ENCODE measurements around the gene LELP1.

DNA sequence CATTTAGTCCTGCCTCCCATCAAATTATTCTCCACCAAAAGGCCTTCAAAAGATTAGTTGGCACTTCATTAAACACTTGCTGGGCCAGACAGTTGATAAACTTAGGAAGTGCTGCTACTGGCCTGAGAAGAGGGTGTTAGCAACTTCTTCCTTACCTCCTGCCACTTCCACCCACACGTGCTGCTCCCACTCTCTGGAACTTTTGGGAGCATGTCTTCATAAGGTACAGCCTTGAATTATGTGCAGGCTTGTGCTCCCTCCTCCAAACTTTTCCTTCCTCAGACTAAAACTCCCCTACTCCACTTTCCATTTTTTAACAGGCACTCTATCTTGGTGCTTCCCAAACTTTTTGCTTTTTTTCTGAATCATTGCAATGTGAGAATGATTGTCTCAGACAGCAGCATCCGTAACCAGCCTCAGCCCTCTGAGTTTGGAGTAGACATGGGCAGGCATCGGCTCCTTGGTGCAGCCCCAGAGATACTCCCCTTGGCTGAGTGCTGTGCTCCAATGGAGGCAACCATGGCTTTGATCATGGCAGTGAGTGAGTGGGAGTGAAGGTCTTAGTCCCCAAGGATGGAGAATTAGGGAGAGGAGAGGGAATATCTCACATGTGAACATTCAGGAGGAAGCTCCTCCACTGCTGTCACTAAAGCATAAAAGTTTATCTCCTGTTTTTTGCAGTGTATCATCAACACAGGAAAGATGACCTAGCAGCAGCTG lies 8.7 kb upstream of the LELP1 start:
- TF ChIP-seq, protein P1, sequence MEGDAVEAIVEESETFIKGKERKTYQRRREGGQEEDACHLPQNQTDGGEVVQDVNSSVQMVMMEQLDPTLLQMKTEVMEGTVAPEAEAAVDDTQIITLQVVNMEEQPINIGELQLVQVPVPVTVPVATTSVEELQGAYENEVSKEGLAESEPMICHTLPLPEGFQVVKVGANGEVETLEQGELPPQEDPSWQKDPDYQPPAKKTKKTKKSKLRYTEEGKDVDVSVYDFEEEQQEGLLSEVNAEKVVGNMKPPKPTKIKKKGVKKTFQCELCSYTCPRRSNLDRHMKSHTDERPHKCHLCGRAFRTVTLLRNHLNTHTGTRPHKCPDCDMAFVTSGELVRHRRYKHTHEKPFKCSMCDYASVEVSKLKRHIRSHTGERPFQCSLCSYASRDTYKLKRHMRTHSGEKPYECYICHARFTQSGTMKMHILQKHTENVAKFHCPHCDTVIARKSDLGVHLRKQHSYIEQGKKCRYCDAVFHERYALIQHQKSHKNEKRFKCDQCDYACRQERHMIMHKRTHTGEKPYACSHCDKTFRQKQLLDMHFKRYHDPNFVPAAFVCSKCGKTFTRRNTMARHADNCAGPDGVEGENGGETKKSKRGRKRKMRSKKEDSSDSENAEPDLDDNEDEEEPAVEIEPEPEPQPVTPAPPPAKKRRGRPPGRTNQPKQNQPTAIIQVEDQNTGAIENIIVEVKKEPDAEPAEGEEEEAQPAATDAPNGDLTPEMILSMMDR (IDR thresholded peaks at IDR 0.05), result no peak
- TF ChIP-seq POLR2A (IDR thresholded peaks at IDR 0.05) (no peak), POLR2AphosphoS5 (IDR thresholded peaks at IDR 0.05) (no peak)
